Stimulated activated CD4-positive, alpha-beta T cell treated with anti-CD3 and anti-CD28 coated beads, TNF-alpha, amount 100 ng/mL, for 24 hours (primary cell): Measurements from ENCODE around the gene CDKL2.

Source experiments
- DNase-seq, 3 experiments: peaks; one replicate each; pipeline ENCODE4 v3.0.0-alpha.2; 2020; ENCODE audit warnings: low read depth in 3 of 3

Gene CDKL2

GRCh38 chr4:75639124-75639695 lies 8.9 kb upstream of the CDKL2 start:
- DNase-seq: no peak

DNA sequence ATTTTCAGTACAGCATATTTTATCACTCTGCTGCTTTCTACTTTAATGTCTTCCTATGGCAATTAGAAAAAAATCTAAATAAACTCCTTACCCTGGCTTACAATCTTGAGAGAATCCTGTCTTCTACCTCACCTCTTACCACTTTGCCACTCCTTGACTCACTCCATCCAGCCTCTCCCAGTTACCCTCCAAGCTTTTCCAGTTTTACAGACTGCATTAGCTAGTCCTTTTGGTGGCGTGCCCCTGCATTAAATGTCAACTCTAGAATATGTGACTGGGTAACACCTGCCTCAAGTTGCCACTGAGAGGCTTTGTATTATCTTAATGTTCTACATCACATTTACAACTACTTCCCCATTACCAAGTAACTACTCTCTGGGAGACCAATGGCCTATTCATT lies 7.5 kb upstream of the CDKL2 start:
- no peak for DNase-seq

GRCh38 chr4:75637176-75637575 lies 6.8 kb upstream of the CDKL2 start:
- DNase-seq: no peak

GRCh38 chr4:75634951-75635350 lies 4.6 kb upstream of the CDKL2 start:
- DNase-seq: no peak

GRCh38 chr4:75634281-75634680 lies 4.0 kb upstream of the CDKL2 start:
- DNase-seq: no peak

DNA sequence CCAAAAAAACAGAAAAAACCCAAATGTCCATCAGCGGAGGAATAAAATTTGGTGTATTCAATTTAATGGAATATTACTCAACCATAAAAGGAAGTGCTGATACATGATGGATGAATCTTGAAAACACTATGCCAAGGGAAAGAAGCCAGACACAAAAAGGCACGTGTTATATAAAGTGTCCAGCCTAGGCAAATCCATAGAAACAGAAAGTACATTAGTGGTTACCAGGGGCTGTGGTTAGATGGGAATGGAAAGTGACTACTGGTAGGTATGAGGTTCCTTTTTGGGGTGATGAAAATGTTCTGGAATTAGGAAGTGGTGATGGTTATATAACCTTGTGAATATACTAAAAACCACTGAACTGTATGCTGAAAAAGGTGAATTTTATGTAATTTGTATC lies 3.5 kb upstream of the CDKL2 start:
- DNase-seq: no peak

DNA sequence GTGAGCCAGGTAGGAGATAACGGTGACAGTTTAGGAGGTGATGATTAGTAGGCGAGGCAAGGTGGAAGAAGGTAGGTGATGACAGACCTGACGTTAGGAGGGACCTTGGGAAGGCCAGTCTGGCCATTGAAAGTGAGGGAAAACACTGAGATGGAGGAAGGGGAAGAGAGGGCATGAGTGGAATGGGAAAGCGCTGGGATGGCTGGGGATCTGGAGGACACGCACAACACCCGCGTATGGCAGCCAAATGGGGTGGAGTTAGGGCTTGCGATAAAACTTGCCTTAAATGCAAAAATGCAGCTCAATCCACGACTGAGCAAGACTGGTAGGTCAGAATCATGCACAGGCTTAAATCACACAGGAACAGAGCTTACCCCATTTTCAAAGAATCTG lies 605 bp upstream of the CDKL2 start:
- no peak for DNase-seq

DNA sequence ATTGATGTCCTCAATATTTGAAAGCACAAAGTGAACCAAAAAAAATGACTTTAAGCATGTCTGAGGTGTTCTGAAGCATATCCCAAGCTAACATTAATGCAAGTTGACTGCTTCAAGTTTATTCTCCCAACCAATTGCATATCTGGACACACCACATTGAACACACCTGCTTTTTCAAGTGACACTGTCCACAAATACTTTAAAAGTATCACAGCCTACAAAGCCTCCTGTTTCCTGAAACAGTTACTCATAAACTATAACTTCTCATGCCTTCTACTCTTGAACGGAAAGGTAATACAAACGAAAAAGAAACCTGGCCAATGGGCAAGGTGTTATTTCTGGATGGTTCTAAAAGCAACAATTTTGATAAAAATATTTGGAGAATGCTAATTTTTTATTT lies 1.1 kb downstream of the CDKL2 start:
- DNase-seq: no peak

DNA sequence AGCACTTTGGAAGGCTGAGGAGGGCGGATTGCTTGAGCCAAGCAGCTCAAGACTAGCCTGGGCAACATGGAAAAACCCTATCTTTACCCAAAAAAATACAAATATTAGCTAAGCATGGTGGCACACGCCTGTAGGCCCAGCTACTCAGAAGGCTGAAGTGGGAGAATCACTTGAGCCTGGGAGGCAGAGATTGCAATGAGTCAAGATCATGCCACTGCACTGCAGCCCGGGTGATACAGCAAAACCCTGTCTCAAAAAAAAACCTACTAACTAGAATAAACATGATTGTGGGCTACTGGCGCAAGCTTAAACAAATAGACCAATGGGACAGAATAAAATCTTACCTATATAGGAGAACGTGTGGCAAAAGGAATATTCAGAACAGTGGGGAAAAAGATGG lies 7.3 kb downstream of the CDKL2 start:
- no peak for DNase-seq

- no peak for DNase-seq
Measured at GRCh38 chr4:75621715-75622114, 8.6 kb downstream of the CDKL2 start.

- no peak for DNase-seq
Measured at GRCh38 chr4:75612306-75612705, 18.0 kb downstream of the CDKL2 start.

DNA sequence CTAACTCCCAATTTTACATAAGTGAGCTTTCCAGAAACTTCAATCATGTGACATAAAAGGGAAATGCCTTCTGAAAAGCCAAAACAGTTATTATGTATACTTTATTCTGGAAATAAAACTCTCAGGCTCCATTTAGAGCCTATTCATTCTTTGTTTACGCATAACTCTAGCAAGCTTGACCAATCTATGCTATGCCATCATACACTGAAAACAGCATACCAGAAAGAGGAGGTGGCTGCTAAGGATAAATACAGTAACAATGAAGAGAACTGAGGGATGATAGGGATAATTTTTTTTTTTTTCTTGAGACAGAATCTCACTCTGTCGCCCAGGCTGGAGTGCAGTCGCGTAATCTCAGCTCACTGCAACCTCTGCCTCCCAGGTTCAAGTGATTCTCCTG lies 24.4 kb downstream of the CDKL2 start:
- DNase-seq: no peak

GRCh38 chr4:75599647-75600046 lies 30.7 kb downstream of the CDKL2 start:
- no peak for DNase-seq

GRCh38 chr4:75598390-75598789 lies 31.9 kb downstream of the CDKL2 start:
- DNase-seq: no peak

DNA sequence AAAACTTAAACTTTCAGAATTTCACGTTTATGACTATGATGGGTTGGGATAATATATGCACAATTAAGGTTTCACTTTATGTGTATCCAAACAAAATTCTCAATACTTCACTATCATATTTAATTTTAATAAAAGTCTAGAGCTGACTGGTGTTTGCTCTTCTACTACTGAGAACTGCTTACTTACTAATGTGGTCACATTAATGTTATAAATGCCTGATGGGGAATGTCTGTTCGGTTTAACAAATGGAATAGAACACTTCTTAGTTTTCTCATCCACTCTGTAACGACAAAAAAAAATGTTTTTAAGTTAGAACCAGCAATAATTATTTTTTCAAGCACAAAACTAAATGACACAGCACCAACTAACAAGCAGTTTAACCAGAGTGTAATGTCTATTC lies 34.3 kb downstream of the CDKL2 start:
- no peak for DNase-seq

GRCh38 chr4:75593393-75593792 lies 36.9 kb downstream of the CDKL2 start:
- DNase-seq: no peak

GRCh38 chr4:75584067-75584466 lies 46.3 kb downstream of the CDKL2 start:
- DNase-seq: no peak

GRCh38 chr4:75567725-75568124 lies 62.6 kb downstream of the CDKL2 start:
- no peak for DNase-seq

DNA sequence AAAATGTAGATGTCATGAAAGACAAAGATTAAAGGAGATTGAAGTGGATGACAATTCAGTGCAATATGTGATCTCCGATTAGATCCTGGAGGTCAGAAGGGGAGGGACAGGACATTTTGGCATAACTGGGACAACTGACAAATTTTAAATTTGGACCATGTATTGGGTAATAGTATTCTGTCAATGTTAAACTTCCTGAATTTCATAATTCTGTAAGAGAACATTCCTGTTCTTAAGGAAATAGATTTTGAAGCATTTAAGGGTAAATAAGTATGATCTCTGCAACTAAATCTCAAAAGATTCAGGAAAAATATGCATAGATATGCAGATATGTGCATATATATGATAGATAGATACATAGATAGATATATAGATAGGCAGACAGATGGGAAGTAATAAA lies 63.4 kb downstream of the CDKL2 start:
- no peak for DNase-seq

DNA sequence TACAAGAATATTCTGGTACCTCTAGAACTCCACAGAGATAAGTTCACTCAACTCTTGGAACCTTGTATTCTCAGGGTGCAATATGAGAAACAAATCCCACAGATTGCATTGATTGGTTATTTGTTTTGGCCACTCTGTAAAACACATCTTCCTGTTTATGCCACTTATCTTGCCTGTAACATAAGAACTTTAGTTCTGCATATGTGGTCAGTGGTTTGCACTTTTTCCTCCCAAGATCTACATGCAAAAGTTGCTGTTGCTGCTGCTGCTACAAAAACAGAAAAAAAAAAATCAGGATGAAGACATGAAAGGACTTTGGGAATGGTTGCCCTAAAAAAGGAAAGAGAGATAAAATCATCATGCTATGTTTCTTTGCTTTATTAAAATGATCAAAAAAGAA lies 64.8 kb downstream of the CDKL2 start:
- DNase-seq: no peak

GRCh38 chr4:75564023-75564422 lies 66.3 kb downstream of the CDKL2 start:
- DNase-seq: no peak

DNA sequence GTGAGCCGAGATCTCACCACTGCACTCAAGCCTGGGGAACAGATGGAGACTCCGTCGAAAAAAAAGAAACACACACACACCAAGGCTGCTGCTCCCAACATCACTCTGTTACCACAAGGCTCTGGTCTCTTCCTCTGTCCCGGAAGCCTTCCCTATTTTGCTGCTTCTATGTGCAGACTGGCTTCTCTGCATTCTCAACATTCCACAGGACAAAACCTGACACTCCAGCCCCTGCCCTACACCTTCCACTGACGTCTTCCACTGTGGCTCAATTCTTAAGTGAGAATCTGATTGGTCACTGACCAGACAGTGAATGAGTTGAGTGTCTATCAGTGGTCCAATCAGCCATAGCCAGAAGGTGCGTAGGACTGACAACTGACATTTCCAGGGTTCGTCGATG lies 68.5 kb downstream of the CDKL2 start:
- no peak for DNase-seq

- DNase-seq: no peak
Measured at GRCh38 chr4:75557696-75558095, 72.6 kb downstream of the CDKL2 start.

GRCh38 chr4:75555294-75556164 lies 74.8 kb downstream of the CDKL2 start, which contains the start of gene ODAPH:
TSS of gene ODAPH (plus strand) at chr4:75556066. CDS start at chr4:75556083, 17 bp downstream.
- DNase-seq: peak in 1 of 3 experiments; percentile 9
